ENCODE measurements around the gene MED13L. TPM values are rescaled to one million over a fixed set of nuclear protein-coding genes. Genes with fewer than 3 reads are reported as not detected.

MED13L gene
- total and polyA plus RNA-seq, 2 of the 4 experiments (the other 2 are of a cell fraction): 17.9 to 49.1 TPM

GRCh38 chr12:116078396-116078795 is 199.1 kb downstream of the MED13L start:
- Histone ChIP-seq H2BK5ac (ENCODE audit: low read depth, low read length, poor library complexity, severe bottlenecking) (no peak overlapping the region), H2BK15ac (ENCODE audit: low read depth, low read length) (no peak overlapping the region), H3K79me1 (ENCODE audit: low read depth in 1 of 2, low read length in 2 of 2) (peaks cover 30 to 63% of the 10 kb centered on the region in 2 experiments), H2AFZ (replicated peaks; ENCODE audit: low read length, poor library complexity) (no peak overlapping the region), H3K9me1 (ENCODE audit: insufficient read depth, low read length) (peaks cover 3% of the 10 kb centered on the region; the same call in 1 of the 2 replicates), H3K9ac (ENCODE audit: low read depth, low read length) (no peak overlapping the region), H3K9me3 (ENCODE audit: control insufficient read depth, insufficient read depth, low read length) (no peaks in the 10 kb centered on the region), H3K14ac (replicated peaks; ENCODE audit: low read depth, low read length) (no peak overlapping the region), H3K4me1 (ENCODE audit: control insufficient read depth, insufficient read depth, low read length) (0 out of 2 replicates have a peak, but pooled peaks cover 1% of the 10 kb centered on the region), H3K4me2 (ENCODE audit: low read depth, low read length) (no peak overlapping the region), H2AK9ac (replicated peaks; ENCODE audit: low read depth, low read length, poor library complexity) (no peak overlapping the region), H3K27ac (ENCODE audit: insufficient read depth, low read length) (no peak overlapping the region), H4K5ac (ENCODE audit: low read depth, low read length) (no peak overlapping the region), H3K56ac (ENCODE audit: extremely low read depth, insufficient read depth, low read length) (no peak overlapping the region), H2AK5ac (ENCODE audit: low read depth, low read length) (no peak overlapping the region), H3K23ac (ENCODE audit: low read depth, low read length) (no peak overlapping the region), H3K36me3 (ENCODE audit: control insufficient read depth, insufficient read depth, low read length) (no peaks in the 10 kb centered on the region; the same call in 1 of the 2 replicates), H4K20me1 (ENCODE audit: insufficient read depth, low read length) (peaks cover 6% of the 10 kb centered on the region; the same call in 1 of the 2 replicates), H2BK20ac (ENCODE audit: low read depth, low read length) (no peak overlapping the region), H3K27me3 (ENCODE audit: control insufficient read depth, insufficient read depth, low read length) (no peaks in the 10 kb centered on the region), H4K91ac (ENCODE audit: insufficient read depth, low read depth, low read length) (no peak overlapping the region), H3K18ac (ENCODE audit: low read depth, low read length) (no peak overlapping the region), H2BK120ac (ENCODE audit: low read depth, low read length) (no peak overlapping the region), H4K8ac (ENCODE audit: low read depth in 2 of 2, low read length in 2 of 2) (no peak overlapping the region), H3K4me3 (ENCODE audit: insufficient read depth, low read depth, low read length) (no peak overlapping the region), H3K4ac (ENCODE audit: low read depth, low read length) (no peak overlapping the region)
- ATAC-seq (ENCODE audit: low read depth): no peak
- no TSS peak for BruUV-seq (replicated peaks)
- DNase-seq: no peak
- CTCF ChIA-PET: no interaction called here
- intact Hi-C loops (cut with micrococcal nuclease): no loop called here
- POLR2A ChIA-PET (ENCODE audit: unreplicated experiment): no interaction called here
- TF ChIP-seq USF2 (IDR thresholded peaks at IDR 0.05; ENCODE audit: low read depth, low read length) (no peak), NFE2L2 (IDR thresholded peaks at IDR 0.05; ENCODE audit: low read depth, low read length) (no peak), FOS (IDR thresholded peaks at IDR 0.05; ENCODE audit: low read depth, low read length) (no peak), CHD1 (IDR thresholded peaks at IDR 0.05; ENCODE audit: low read depth, low read length) (no peak), RAD21 (IDR thresholded peaks at IDR 0.05; ENCODE audit: low read length) (no peak), MXI1 (IDR thresholded peaks at IDR 0.05; ENCODE audit: borderline replicate concordance, low read depth, low read length) (no peak), SMC3 (IDR thresholded peaks at IDR 0.05; ENCODE audit: low read depth, low read length) (no peak), MAFK (IDR thresholded peaks at IDR 0.05; ENCODE audit: low read depth, low read length) (no peak), RFX5 (IDR thresholded peaks at IDR 0.05; ENCODE audit: low read depth, low read length) (no peak), CTCF (conservative IDR thresholded peaks at IDR 0.05; ENCODE audit: low read depth, low read length) (no peak), ELK1 (IDR thresholded peaks at IDR 0.05; ENCODE audit: borderline replicate concordance, low read depth, low read length) (no peak), BHLHE40 (IDR thresholded peaks at IDR 0.05; ENCODE audit: low read depth, low read length) (no peak)
- dilution Hi-C loops (cut with HindIII; ENCODE audit: low sequenced_read_pairs, unreplicated experiment): no loop called here
- in situ Hi-C loops (cut with MboI; ENCODE audit: low sequenced_read_pairs): no loop called here
- WGBS, 2 experiments (ENCODE audit: extremely low coverage in 2 of 2, insufficient read length in 1 of 2): no CpG with 5 or more reads among the region's 1 CpG
